ENCODE data around the gene BLOC1S5. TPM values are rescaled to one million over a fixed set of nuclear protein-coding genes. Genes with fewer than 3 reads are reported as not detected.
"Not testable (repeated sequence)": the region's sequence is repeated elsewhere in the genome, so short reads cannot be mapped to it uniquely, and the experiment has no call there.

Gene BLOC1S5
- total and polyA plus RNA-seq, 2 donors from 2014 or later = 20.2 to 27.6 TPM

- Histone ChIP-seq H3K4me3 (ENCODE audit: low read length in 3 of 3) (no peak overlapping the region), H3K9ac (ENCODE audit: low read length in 3 of 3) (no peak overlapping the region), H3K4me1 (ENCODE audit: control insufficient read depth in 2 of 3, insufficient read depth in 2 of 3, low read depth in 1 of 3, low read length in 3 of 3) (no peaks in the 10 kb centered on the region), H3K27me3 (ENCODE audit: control insufficient read depth, insufficient read depth, low read length) (no peaks in the 10 kb centered on the region), H3K9me3 (ENCODE audit: control insufficient read depth in 2 of 3, insufficient read depth in 1 of 3, low read length in 3 of 3) (no peaks in the 10 kb centered on the region), H3K36me3 (ENCODE audit: control insufficient read depth in 2 of 3, insufficient read depth in 3 of 3, low read length in 3 of 3) (no peaks in the 10 kb centered on the region), H3K27ac (ENCODE audit: low read depth in 2 of 2, low read length in 2 of 2) (no peak overlapping the region)
- FAIRE-seq (no peak), DNase-seq (no peak)
- intact Hi-C loops (cut with DNase I) = no loop called here
- no peak for TF ChIP-seq CTCF (IDR thresholded peaks at IDR 0.05; ENCODE audit: borderline replicate concordance, extremely low read depth, insufficient read depth)
These were observed 16.5 kb downstream of the BLOC1S5 start for GRCh38 chr6:8047541-8048292.

GRCh38 chr6:8045769-8046168, 18.4 kb downstream of the BLOC1S5 start:
- H3K36me3 ChIP-seq (ENCODE audit: control insufficient read depth in 2 of 3, insufficient read depth in 3 of 3, low read length in 3 of 3); H3K27ac ChIP-seq (ENCODE audit: low read depth in 2 of 2, low read length in 2 of 2); H3K9me3 ChIP-seq (ENCODE audit: control insufficient read depth in 2 of 3, insufficient read depth in 1 of 3, low read length in 3 of 3); H3K27me3 ChIP-seq (ENCODE audit: control insufficient read depth, insufficient read depth, low read length); H3K4me3 ChIP-seq (ENCODE audit: low read length in 3 of 3); FAIRE-seq; H3K9ac ChIP-seq (ENCODE audit: low read length in 3 of 3); intact Hi-C loops (cut with DNase I); DNase-seq; H3K4me1 ChIP-seq (ENCODE audit: control insufficient read depth in 2 of 3, insufficient read depth in 2 of 3, low read depth in 1 of 3, low read length in 3 of 3): not testable (repeated sequence)

GRCh38 chr6:8043221-8043620, 21.0 kb downstream of the BLOC1S5 start:
- no peak overlapping the region for H3K27ac ChIP-seq (ENCODE audit: low read depth in 2 of 2, low read length in 2 of 2)
- H3K4me1 ChIP-seq (ENCODE audit: control insufficient read depth in 2 of 3, insufficient read depth in 2 of 3, low read depth in 1 of 3, low read length in 3 of 3) = no peaks in the 10 kb centered on the region
- peaks cover 0 to 4% (median 2%) of the 10 kb centered on the region in 3 donors for H3K36me3 ChIP-seq (ENCODE audit: control insufficient read depth in 2 of 3, insufficient read depth in 3 of 3, low read length in 3 of 3)
- intact Hi-C loops (cut with DNase I) = no loop called here
- no peak overlapping the region for H3K9ac ChIP-seq (ENCODE audit: low read length in 3 of 3)
- H3K9me3 ChIP-seq (ENCODE audit: control insufficient read depth in 2 of 3, insufficient read depth in 1 of 3, low read length in 3 of 3) = no peaks in the 10 kb centered on the region
- DNase-seq (no peak), FAIRE-seq (no peak)
- no peak overlapping the region for H3K4me3 ChIP-seq (ENCODE audit: low read length in 3 of 3)
- H3K27me3 ChIP-seq (ENCODE audit: control insufficient read depth, insufficient read depth, low read length) = no peaks in the 10 kb centered on the region
- TF ChIP-seq CTCF (IDR thresholded peaks at IDR 0.05; ENCODE audit: borderline replicate concordance, extremely low read depth, insufficient read depth) = no peak

- Histone ChIP-seq H3K4me3 (ENCODE audit: low read length in 3 of 3) (no peak overlapping the region), H3K4me1 (ENCODE audit: control insufficient read depth in 2 of 3, insufficient read depth in 2 of 3, low read depth in 1 of 3, low read length in 3 of 3) (no peaks in the 10 kb centered on the region), H3K27ac (ENCODE audit: low read depth in 2 of 2, low read length in 2 of 2) (no peak overlapping the region), H3K9ac (ENCODE audit: low read length in 3 of 3) (no peak overlapping the region), H3K9me3 (ENCODE audit: control insufficient read depth in 2 of 3, insufficient read depth in 1 of 3, low read length in 3 of 3) (no peaks in the 10 kb centered on the region), H3K27me3 (ENCODE audit: control insufficient read depth, insufficient read depth, low read length) (no peaks in the 10 kb centered on the region), H3K36me3 (ENCODE audit: control insufficient read depth in 2 of 3, insufficient read depth in 3 of 3, low read length in 3 of 3) (peaks cover 0 to 4% (median 2%) of the 10 kb centered on the region in 3 donors)
- FAIRE-seq = no peak
- DNase-seq = no peak
- intact Hi-C loops (cut with DNase I) = no loop called here
- TF ChIP-seq CTCF (IDR thresholded peaks at IDR 0.05; ENCODE audit: borderline replicate concordance, extremely low read depth, insufficient read depth) = no peak
These were observed 22.1 kb downstream of the BLOC1S5 start for GRCh38 chr6:8041913-8042583.

- DNase-seq; intact Hi-C loops (cut with DNase I); H3K36me3 ChIP-seq (ENCODE audit: control insufficient read depth in 2 of 3, insufficient read depth in 3 of 3, low read length in 3 of 3); H3K9me3 ChIP-seq (ENCODE audit: control insufficient read depth in 2 of 3, insufficient read depth in 1 of 3, low read length in 3 of 3); H3K27me3 ChIP-seq (ENCODE audit: control insufficient read depth, insufficient read depth, low read length); H3K9ac ChIP-seq (ENCODE audit: low read length in 3 of 3); FAIRE-seq; H3K27ac ChIP-seq (ENCODE audit: low read depth in 2 of 2, low read length in 2 of 2); H3K4me3 ChIP-seq (ENCODE audit: low read length in 3 of 3); H3K4me1 ChIP-seq (ENCODE audit: control insufficient read depth in 2 of 3, insufficient read depth in 2 of 3, low read depth in 1 of 3, low read length in 3 of 3): not testable (repeated sequence)
These were observed 30.1 kb downstream of the BLOC1S5 start for GRCh38 chr6:8034107-8034506.

Data from kidney (tissue), 14 donors.